SK-N-SH treated with all-trans-retinoic acid at 6 μM for 48 hours (cell line): ENCODE data around the gene DCX.

ENCODE experiments used
- ATAC-seq: fragments of 200-7000 bp; cut with Tn5 transposase; 3 replicates; pipeline ENCODE4 v1.9.1; 2020; ENCODE audit warnings: mild to moderate bottlenecking, moderate library complexity
- ARNTL ChIP-seq: fragments of 450-650 bp; formaldehyde crosslinking; IDR thresholded peaks from 2 replicates; pipeline ENCODE4 v1.5.0; 2020; ENCODE audit warnings: low read depth, mild to moderate bottlenecking, moderate library complexity, borderline replicate concordance
- BACH2 ChIP-seq: fragments of 250-450 bp; sonication (Bioruptor Pico); IDR thresholded peaks from 2 replicates; pipeline ENCODE4 v1.9.0; 2021; ENCODE audit warnings: mild to moderate bottlenecking, borderline replicate concordance
- CSDC2 ChIP-seq: fragments of 250-450 bp; sonication (Bioruptor Pico); IDR thresholded peaks from 2 replicates; pipeline ENCODE4 v1.5.0; 2020; ENCODE audit warnings: mild to moderate bottlenecking, moderate library complexity
- ESRRG ChIP-seq: fragments of 250-450 bp; sonication (Bioruptor Pico); IDR thresholded peaks from 2 replicates; pipeline ENCODE4 v1.6.1; 2021; ENCODE audit warnings: mild to moderate bottlenecking
- ISL1 ChIP-seq: fragments of 250-450 bp; sonication (Bioruptor Pico); IDR thresholded peaks from 2 replicates; pipeline ENCODE4 v2.1.2; 2022; ENCODE audit warnings: mild to moderate bottlenecking, moderate library complexity
- POU6F1 ChIP-seq: fragments of 250-450 bp; sonication (Bioruptor Pico); IDR thresholded peaks from 2 replicates; pipeline ENCODE4 v1.8.0; 2021; ENCODE audit warnings: low read depth, mild to moderate bottlenecking, moderate library complexity, borderline replicate concordance
- PPARA ChIP-seq: fragments of 250-450 bp; sonication (Bioruptor Pico); IDR thresholded peaks from 2 replicates; pipeline ENCODE4 v1.5.0; 2020; ENCODE audit warnings: mild to moderate bottlenecking, borderline replicate concordance
- SNAI2 ChIP-seq: fragments of 250-450 bp; sonication (Bioruptor Pico); IDR thresholded peaks from 2 replicates; pipeline ENCODE4 v1.5.0; 2020; ENCODE audit warnings: mild to moderate bottlenecking, moderate library complexity
- TCF4 ChIP-seq: fragments of 250-450 bp; sonication (Bioruptor Pico); IDR thresholded peaks from 2 replicates; pipeline ENCODE4 v1.8.0; 2021; ENCODE audit warnings: mild to moderate bottlenecking, moderate library complexity, borderline replicate concordance
- TOX ChIP-seq: fragments of 250-450 bp; sonication (Bioruptor Pico); IDR thresholded peaks from 2 replicates; pipeline ENCODE4 v1.8.0; 2021; ENCODE audit warnings: mild to moderate bottlenecking, moderate library complexity, borderline replicate concordance
- ZC3H10 ChIP-seq: fragments of 250-450 bp; sonication (Bioruptor Pico); IDR thresholded peaks from 2 replicates; pipeline ENCODE4 v1.5.1; 2021; ENCODE audit warnings: mild to moderate bottlenecking, moderate library complexity
- ZNF70 ChIP-seq: fragments of 450-650 bp; formaldehyde crosslinking; IDR thresholded peaks from 2 replicates; pipeline ENCODE4 v1.5.0; 2020; ENCODE audit warnings: mild to moderate bottlenecking, moderate library complexity
- ZNF8 ChIP-seq: fragments of 450-650 bp; formaldehyde crosslinking; IDR thresholded peaks from 2 replicates; pipeline ENCODE4 v1.5.0; 2020; ENCODE audit warnings: mild to moderate bottlenecking, moderate library complexity
- TF ChIP-seq, protein P1 (sequence below): fragments of 250-450 bp; sonication (Bioruptor Pico); IDR thresholded peaks from 2 replicates; pipeline ENCODE4 v1.8.0; 2020; ENCODE audit warnings: mild to moderate bottlenecking, moderate library complexity, borderline replicate concordance
- TF ChIP-seq, protein P2 (sequence below): fragments of 250-450 bp; sonication (Bioruptor Pico); IDR thresholded peaks from 2 replicates; pipeline ENCODE4 v1.5.0; 2020; ENCODE audit warnings: mild to moderate bottlenecking, moderate library complexity
- TF ChIP-seq, protein P3 (sequence below): fragments of 250-450 bp; sonication (Bioruptor Pico); IDR thresholded peaks from 2 replicates; pipeline ENCODE4 v1.5.1; 2020; ENCODE audit warnings: low read depth, mild to moderate bottlenecking, moderate library complexity

Gene DCX

DNA sequence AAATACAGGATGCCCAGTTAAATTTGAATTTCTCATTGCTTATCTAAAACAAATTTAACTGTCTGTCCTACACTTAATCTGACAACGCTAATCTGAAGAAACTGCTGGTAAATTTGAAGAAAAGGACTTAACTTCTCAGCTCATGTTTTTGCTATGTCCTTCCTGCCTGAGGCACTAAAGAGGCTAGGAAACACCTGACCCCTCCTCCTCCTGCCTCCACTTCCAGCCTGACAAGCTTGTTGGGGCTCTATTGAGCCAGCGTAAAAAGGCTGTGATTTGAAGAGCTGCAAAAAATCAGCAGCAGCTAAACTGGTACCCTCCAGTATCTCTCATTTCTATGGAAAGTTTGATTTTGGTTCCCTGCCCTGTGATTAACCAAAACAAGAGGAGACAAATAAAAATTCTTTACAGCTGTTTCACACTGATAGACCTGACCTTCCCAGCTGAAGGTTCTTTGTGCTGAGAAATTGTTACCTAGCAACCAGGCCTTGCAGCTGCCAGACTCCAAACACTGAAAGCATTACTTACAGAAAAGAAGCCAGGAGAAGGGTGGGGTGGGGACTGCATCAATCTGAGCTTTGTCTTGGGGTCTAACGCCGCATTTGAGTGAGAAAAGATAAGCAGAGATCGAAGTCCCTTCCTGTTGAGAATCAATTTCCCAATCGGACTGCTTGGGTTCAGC lies 35.0 kb downstream of the DCX start:
- TF ChIP-seq SNAI2 (CRISPR knock-in tag) (no peak), TOX (CRISPR knock-in tag) (no peak), POU6F1 (CRISPR knock-in tag) (no peak), ARNTL (CRISPR knock-in tag) (no peak), ZNF8 (CRISPR knock-in tag) (no peak), BACH2 (CRISPR knock-in tag) (no peak), ISL1 (no peak), ZNF70 (no peak)
- TF ChIP-seq, protein P1, sequence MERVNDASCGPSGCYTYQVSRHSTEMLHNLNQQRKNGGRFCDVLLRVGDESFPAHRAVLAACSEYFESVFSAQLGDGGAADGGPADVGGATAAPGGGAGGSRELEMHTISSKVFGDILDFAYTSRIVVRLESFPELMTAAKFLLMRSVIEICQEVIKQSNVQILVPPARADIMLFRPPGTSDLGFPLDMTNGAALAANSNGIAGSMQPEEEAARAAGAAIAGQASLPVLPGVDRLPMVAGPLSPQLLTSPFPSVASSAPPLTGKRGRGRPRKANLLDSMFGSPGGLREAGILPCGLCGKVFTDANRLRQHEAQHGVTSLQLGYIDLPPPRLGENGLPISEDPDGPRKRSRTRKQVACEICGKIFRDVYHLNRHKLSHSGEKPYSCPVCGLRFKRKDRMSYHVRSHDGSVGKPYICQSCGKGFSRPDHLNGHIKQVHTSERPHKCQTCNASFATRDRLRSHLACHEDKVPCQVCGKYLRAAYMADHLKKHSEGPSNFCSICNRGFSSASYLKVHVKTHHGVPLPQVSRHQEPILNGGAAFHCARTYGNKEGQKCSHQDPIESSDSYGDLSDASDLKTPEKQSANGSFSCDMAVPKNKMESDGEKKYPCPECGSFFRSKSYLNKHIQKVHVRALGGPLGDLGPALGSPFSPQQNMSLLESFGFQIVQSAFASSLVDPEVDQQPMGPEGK = no peak
- no peak for ATAC-seq

DNA sequence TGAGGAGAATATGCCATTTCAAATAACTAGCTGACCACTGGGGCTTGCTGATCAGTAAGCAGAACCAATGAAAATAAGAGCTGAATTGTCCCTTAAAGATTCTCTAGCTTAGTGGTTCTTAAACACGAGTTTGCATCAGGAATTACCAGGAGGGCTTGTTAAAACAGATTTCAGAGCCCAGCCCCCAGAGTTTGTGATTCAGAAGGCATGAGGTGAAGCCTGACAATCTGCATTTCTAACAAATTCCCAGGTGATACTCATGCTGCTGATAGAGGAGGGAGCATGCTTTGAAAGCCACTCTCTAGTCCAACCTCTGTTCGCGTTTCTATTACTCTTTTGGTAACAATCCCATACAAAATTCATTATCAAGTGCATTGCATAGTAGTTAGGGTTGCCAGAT lies 35.5 kb downstream of the DCX start:
- ATAC-seq = no peak
- TF ChIP-seq ESRRG (CRISPR knock-in tag) (no peak), TOX (CRISPR knock-in tag) (no peak), ZNF70 (no peak)
- TF ChIP-seq, protein P1 = no peak
- TF ChIP-seq, protein P2, sequence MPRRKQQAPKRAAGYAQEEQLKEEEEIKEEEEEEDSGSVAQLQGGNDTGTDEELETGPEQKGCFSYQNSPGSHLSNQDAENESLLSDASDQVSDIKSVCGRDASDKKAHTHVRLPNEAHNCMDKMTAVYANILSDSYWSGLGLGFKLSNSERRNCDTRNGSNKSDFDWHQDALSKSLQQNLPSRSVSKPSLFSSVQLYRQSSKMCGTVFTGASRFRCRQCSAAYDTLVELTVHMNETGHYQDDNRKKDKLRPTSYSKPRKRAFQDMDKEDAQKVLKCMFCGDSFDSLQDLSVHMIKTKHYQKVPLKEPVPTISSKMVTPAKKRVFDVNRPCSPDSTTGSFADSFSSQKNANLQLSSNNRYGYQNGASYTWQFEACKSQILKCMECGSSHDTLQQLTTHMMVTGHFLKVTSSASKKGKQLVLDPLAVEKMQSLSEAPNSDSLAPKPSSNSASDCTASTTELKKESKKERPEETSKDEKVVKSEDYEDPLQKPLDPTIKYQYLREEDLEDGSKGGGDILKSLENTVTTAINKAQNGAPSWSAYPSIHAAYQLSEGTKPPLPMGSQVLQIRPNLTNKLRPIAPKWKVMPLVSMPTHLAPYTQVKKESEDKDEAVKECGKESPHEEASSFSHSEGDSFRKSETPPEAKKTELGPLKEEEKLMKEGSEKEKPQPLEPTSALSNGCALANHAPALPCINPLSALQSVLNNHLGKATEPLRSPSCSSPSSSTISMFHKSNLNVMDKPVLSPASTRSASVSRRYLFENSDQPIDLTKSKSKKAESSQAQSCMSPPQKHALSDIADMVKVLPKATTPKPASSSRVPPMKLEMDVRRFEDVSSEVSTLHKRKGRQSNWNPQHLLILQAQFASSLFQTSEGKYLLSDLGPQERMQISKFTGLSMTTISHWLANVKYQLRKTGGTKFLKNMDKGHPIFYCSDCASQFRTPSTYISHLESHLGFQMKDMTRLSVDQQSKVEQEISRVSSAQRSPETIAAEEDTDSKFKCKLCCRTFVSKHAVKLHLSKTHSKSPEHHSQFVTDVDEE (CRISPR knock-in tag) = no peak
- TF ChIP-seq, protein P3, sequence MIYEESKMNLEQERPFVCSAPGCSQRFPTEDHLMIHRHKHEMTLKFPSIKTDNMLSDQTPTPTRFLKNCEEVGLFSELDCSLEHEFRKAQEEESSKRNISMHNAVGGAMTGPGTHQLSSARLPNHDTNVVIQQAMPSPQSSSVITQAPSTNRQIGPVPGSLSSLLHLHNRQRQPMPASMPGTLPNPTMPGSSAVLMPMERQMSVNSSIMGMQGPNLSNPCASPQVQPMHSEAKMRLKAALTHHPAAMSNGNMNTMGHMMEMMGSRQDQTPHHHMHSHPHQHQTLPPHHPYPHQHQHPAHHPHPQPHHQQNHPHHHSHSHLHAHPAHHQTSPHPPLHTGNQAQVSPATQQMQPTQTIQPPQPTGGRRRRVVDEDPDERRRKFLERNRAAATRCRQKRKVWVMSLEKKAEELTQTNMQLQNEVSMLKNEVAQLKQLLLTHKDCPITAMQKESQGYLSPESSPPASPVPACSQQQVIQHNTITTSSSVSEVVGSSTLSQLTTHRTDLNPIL (CRISPR knock-in tag) = no peak

GRCh38 chrX:111375747-111376146 lies 36.2 kb downstream of the DCX start:
- TF ChIP-seq, protein P1 = no peak
- TF ChIP-seq TCF4 (CRISPR knock-in tag) (no peak), POU6F1 (CRISPR knock-in tag) (no peak), ESRRG (CRISPR knock-in tag) (no peak), ISL1 (no peak), ZNF8 (CRISPR knock-in tag) (no peak), PPARA (CRISPR knock-in tag) (no peak), SNAI2 (CRISPR knock-in tag) (no peak), ZC3H10 (CRISPR knock-in tag) (no peak), CSDC2 (CRISPR knock-in tag) (no peak)
- TF ChIP-seq, protein P3 (CRISPR knock-in tag) = no peak
- TF ChIP-seq, protein P2 (CRISPR knock-in tag) = no peak
- no peak for ATAC-seq
